Transverse colon (tissue), 4 donors: Measurements from ENCODE around the gene FMR1NB. TPM values are rescaled to one million over a fixed set of nuclear protein-coding genes. Genes with fewer than 3 reads are reported as not detected.

Source experiments
- DNase-seq: peaks from one replicate; pipeline ENCODE4 v3.0.0-alpha.2; 2019
- H3K27ac ChIP-seq, 4 donors: fragments of 200-600 bp; sonication (generic); 2 replicates each; pipeline ENCODE4 v1.5.1; 2016 to 2018; ENCODE audit warnings: inconsistent platforms in 4 of 4
- H3K27me3 ChIP-seq: fragments of 200-600 bp; sonication (generic); 2 replicates; pipeline ENCODE4 v1.5.1; 2017; ENCODE audit warnings: inconsistent platforms
- H3K36me3 ChIP-seq, 4 donors: fragments of 200-600 bp; sonication (generic); 2 replicates each; pipeline ENCODE4 v1.5.1; 2017 to 2019; ENCODE audit warnings: inconsistent platforms in 4 of 4
- H3K4me1 ChIP-seq, 4 donors: fragments of 200-600 bp; sonication (generic); 2 replicates each; pipeline ENCODE4 v1.5.1; 2017 to 2020; ENCODE audit warnings: inconsistent platforms in 4 of 4
- H3K4me3 ChIP-seq, 4 donors: fragments of 200-600 bp; sonication (generic); 1 replicate in 1 of 4; 2 replicates in 3 of 4; pipeline versions ENCODE4 v1.5.1 to v1.6.1; 2017 to 2019; ENCODE audit warnings: inconsistent platforms in 4 of 4
- H3K9me3 ChIP-seq, 2 donors: fragments of 200-600 bp; sonication (generic); 2 replicates each; pipeline ENCODE4 v1.5.1; 2017 to 2019; ENCODE audit warnings: inconsistent platforms in 2 of 2
- CTCF ChIP-seq, 5 experiments: fragments of 200-600 bp in 3 of 5; fragments of 450-650 bp in 2 of 5; sonication (generic) in 3 of 5; IDR thresholded peaks; 1 replicate in 2 of 5; 2 replicates in 3 of 5; pipeline ENCODE4 v1.5.1; 2016 to 2017; ENCODE audit warnings: antibody characterized with exemption in 5 of 5, inconsistent platforms in 3 of 5, mild to moderate bottlenecking in 2 of 5, moderate library complexity in 1 of 5
- EP300 ChIP-seq: sonication (generic); formaldehyde crosslinking; IDR thresholded peaks from one replicate; pipeline ENCODE4 v1.6.1; 2017; ENCODE audit warnings: antibody characterized with exemption, low read depth
- POLR2A ChIP-seq: fragments of 450-650 bp; IDR thresholded peaks from one replicate; pipeline ENCODE4 v1.6.1; 2016; ENCODE audit warnings: antibody characterized with exemption, mild to moderate bottlenecking, moderate library complexity
- POLR2AphosphoS5 ChIP-seq, 3 donors: sonication (generic); formaldehyde crosslinking; IDR thresholded peaks; one replicate each; pipeline ENCODE4 v1.6.1; 2016; ENCODE audit warnings: antibody characterized with exemption in 3 of 3
- WGBS, 2 donors: methylation state at CpG; one replicate each; pipeline ENCODE4 v1.1.5; 2018; ENCODE audit warnings: low coverage in 1 of 2; 5-methylcytosine and 5-hydroxymethylcytosine counted together
- in situ Hi-C, 4 donors: fragments of 200-750 bp; cut with MboI; loops; one replicate each; pipeline versions ENCODE4 v1.15.0 to v1.15.1; 2017; ENCODE audit warnings: low sequenced_read_pairs in 3 of 4, low pct_ligation_motif_present in 1 of 4, low pct_unique_long_range_greater_than_20kb in 1 of 4
- intact Hi-C: fragments of 100-400 bp; cut with DNase I; formaldehyde crosslinking; loops from one replicate; pipeline ENCODE4 v1.15.1; 2023; ENCODE audit warnings: low total_unique reads
- total RNA-seq, 4 donors: library from RNA; depleted of rRNA; stranded (reverse); fragments of >200 nt; gene quantifications; one replicate each; pipeline ENCODE4 v1.1.0, GENCODE V29; 2016

The FMR1NB gene
- total RNA-seq, 4 donors from 2014 or later, result not detected

DNA sequence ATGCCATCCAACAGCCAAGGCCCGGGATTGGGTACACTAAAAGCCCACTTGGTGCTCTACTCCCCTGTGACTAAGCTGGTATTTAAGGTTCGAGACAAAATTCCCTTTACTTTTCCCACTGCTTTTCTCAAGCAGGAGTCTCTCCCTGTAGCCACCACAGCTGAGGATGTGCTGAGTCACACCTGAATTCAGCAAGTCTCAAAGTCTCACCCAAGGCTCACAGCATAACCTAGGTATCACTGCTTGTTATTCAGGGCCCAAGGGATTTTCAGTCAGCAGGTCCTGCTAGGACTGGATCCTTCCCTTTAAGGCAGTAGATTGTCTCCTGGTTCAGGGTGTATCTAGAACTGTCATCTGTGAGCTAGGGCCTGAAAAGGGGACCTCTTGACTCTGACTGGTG lies 39.2 kb downstream of the FMR1NB start:
- H3K36me3 ChIP-seq, result no peaks in the 10 kb centered on the region
- H3K4me3 ChIP-seq, result no peak overlapping the region
- no peaks in the 10 kb centered on the region for H3K27me3 ChIP-seq
- DNase-seq, result no peak
- WGBS, 2 donors, result 70% methylated on average over 2 of the region's 2 CpGs; no CpG with 5 or more reads in 1 of the 2 donors
- H3K4me1 ChIP-seq, result no peaks in the 10 kb centered on the region
- in situ Hi-C loops (no loop called here), intact Hi-C loops (no loop called here)
- no peaks in the 10 kb centered on the region for H3K9me3 ChIP-seq
- H3K27ac ChIP-seq, result no peak overlapping the region
- no peak for TF ChIP-seq POLR2A
- TF ChIP-seq EP300, result no peak

DNA sequence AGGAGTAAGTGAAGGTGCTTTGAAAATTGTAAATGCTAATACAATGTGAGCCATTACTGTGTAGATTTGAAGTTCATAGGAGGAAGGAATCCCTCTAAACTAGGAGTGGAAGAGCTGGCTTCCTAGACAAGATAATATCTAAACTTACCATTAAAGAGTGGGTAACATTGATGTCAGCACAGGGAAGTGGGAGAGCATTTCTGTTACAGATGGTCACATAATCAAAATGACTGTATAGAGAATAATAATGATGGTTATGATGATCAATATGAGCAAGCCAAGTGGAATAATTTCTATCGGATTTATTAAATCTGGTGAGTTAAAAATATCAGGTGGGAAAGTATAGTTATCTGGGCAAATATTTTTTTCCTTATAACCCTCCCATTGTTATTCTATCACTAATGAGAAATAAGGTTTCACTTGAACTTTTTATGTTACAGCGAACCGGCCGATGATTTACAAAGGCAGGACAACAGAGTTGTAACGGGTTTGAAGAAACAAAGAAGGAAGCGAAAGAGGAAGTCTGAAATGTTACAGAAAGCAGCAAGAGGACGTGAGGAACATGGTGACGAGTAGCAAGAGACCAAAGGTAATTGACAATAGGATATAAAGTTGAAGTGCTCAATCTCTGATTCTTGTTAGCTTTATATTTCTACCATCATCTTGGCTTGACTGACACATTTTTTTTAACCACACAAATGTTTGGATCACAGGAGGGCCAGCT lies 43.5 kb downstream of the FMR1NB start:
- in situ Hi-C loops, result loop anchor here in 2 of 4 donors (25.0 kb wide), 2 partner anchors 1263 to 1438 kb away; no protein-coding TSS in a partner anchor
- WGBS, 2 donors, result 58 to 72% methylated on average over 4 to 8 of the region's 8 CpGs

GRCh38 chrX:148035380-148035779 lies 54.2 kb downstream of the FMR1NB start:
- H3K36me3 ChIP-seq, result no peaks in the 10 kb centered on the region
- DNase-seq, result no peak
- H3K27me3 ChIP-seq, result no peaks in the 10 kb centered on the region
- no peak overlapping the region for H3K4me3 ChIP-seq
- H3K27ac ChIP-seq, result no peak overlapping the region
- TF ChIP-seq EP300 (no peak), CTCF (IDR thresholded peaks at IDR 0.05) (no peak), POLR2AphosphoS5 (IDR thresholded peaks at IDR 0.05) (no peak), POLR2A (no peak)
- H3K4me1 ChIP-seq, result no peaks in the 10 kb centered on the region
- intact Hi-C loops (no loop called here), in situ Hi-C loops (loop anchor here in 2 of 4 donors (25.0 kb wide), 2 partner anchors 1252 to 1427 kb away; no protein-coding TSS in a partner anchor)
- no peaks in the 10 kb centered on the region for H3K9me3 ChIP-seq
- 20 to 65% methylated on average over 1 to 2 of the region's 2 CpGs for WGBS, 2 donors

More for the DNA sequence above, 43.5 kb downstream of the FMR1NB start:
- Histone ChIP-seq H3K27ac (no peak overlapping the region), H3K4me1 (no peaks in the 10 kb centered on the region), H3K36me3 (no peaks in the 10 kb centered on the region), H3K4me3 (no peak overlapping the region), H3K9me3 (no peaks in the 10 kb centered on the region), H3K27me3 (no peaks in the 10 kb centered on the region)
- TF ChIP-seq EP300, result no peak
- TF ChIP-seq POLR2AphosphoS5 (IDR thresholded peaks at IDR 0.05), result no peak
- TF ChIP-seq POLR2A, result no peak
- TF ChIP-seq CTCF (IDR thresholded peaks at IDR 0.05), result no peak
- DNase-seq, result no peak
- intact Hi-C loops, result no loop called here

DNA sequence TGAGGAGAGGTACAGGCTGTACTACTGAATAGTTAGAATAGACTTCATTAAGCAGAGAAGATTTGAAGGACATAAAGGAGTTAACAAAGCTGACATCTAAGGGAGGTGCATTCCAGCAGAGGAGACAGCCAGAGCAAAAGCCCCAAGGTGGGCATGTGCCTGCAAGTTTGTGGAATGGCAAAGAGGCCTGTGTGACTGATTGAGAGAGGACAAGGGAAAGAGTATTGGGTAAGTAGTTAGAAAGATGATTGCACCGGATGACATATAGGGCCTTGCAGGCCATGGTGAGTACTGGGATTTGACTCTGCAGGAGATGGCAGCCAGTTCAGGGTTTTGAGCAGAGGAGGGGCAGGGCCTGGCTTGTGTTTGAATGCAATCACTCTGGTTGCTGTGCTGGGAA lies 55.9 kb downstream of the FMR1NB start:
- H3K27ac ChIP-seq, result no peak overlapping the region
- H3K27me3 ChIP-seq, result no peaks in the 10 kb centered on the region
- TF ChIP-seq POLR2A (no peak), CTCF (IDR thresholded peaks at IDR 0.05) (no peak), EP300 (no peak), POLR2AphosphoS5 (IDR thresholded peaks at IDR 0.05) (no peak)
- intact Hi-C loops, result no loop called here
- DNase-seq, result no peak
- H3K9me3 ChIP-seq, result no peaks in the 10 kb centered on the region
- no peaks in the 10 kb centered on the region for H3K36me3 ChIP-seq
- in situ Hi-C loops, result loop anchor here in 2 of 4 donors (25.0 kb wide), 2 partner anchors 1250 to 1425 kb away; no protein-coding TSS in a partner anchor
- H3K4me1 ChIP-seq, result no peaks in the 10 kb centered on the region
- 85% methylated on average over 1 of the region's 1 CpG; no CpG with 5 or more reads in 1 of the 2 donors for WGBS, 2 donors
- H3K4me3 ChIP-seq, result no peak overlapping the region
